Erythroblast (primary cell): ENCODE data around the gene CDK5R2.

Experiments
- GATA1 ChIP-seq: IDR thresholded peaks from 2 replicates; pipeline ENCODE4 v1.6.1; 2011; ENCODE audit warnings: low read depth, mild to moderate bottlenecking, control low read depth, low read length, moderate library complexity
- POLR2A ChIP-seq: IDR thresholded peaks from 2 replicates; pipeline ENCODE4 v1.6.1; 2011; ENCODE audit warnings: mild to moderate bottlenecking, low read length

DNA sequence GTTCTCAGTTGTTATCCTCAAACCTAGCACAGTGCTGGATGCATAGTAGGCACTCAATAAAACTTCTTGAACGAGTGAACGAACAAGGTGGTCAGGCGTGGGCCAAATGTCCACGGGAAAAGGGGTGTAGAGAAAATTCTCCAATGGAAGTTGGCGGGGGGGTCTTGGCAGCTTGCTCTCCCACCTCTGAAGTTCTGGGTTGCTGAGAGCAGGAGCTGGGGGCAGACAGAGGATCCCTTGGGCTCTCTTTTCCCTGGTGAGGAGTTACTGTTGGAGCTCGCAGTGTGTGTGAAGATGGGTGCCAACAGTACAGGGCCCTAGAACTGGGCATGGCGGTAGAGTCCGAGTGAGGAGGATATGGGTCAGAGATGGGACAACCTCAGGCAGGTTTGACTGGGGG is 36.1 kb downstream of the CDK5R2 start:
- TF ChIP-seq POLR2A (no peak), GATA1 (no peak)
